WERI-Rb-1 (cell line): Measurements from ENCODE around the gene ADAM12.

ENCODE experiments used
- DNase-seq: peaks from one replicate; pipeline ENCODE4 v3.0.0-alpha.2; 2020
- H3K27ac ChIP-seq: fragments of 250-450 bp; sonication (Bioruptor Pico); 2 replicates; pipeline ENCODE4 v1.5.1; 2020; ENCODE audit warnings: mild to moderate bottlenecking, moderate library complexity
- H3K27me3 ChIP-seq: fragments of 250-450 bp; sonication (Bioruptor Pico); 2 replicates; pipeline ENCODE4 v1.5.1; 2021; ENCODE audit warnings: mild to moderate bottlenecking, low read depth, moderate library complexity; ENCODE audit not compliant: insufficient read depth, severe bottlenecking
- H3K36me3 ChIP-seq: fragments of 250-450 bp; sonication (Bioruptor Pico); 2 replicates; pipeline ENCODE4 v1.5.1; 2020; ENCODE audit warnings: mild to moderate bottlenecking, moderate library complexity
- H3K4me3 ChIP-seq: 2 replicates; pipeline ENCODE4 v1.5.1; 2011; ENCODE audit warnings: low read depth, mild to moderate bottlenecking, control low read depth, low read length
- H3K9me3 ChIP-seq: fragments of 250-450 bp; sonication (Bioruptor Pico); 2 replicates; pipeline ENCODE4 v1.5.1; 2021; ENCODE audit warnings: mild to moderate bottlenecking, moderate library complexity; ENCODE audit not compliant: severe bottlenecking
- TF ChIP-seq, protein P1 (sequence below): IDR thresholded peaks from 2 replicates; pipeline ENCODE4 v1.5.1; 2011; ENCODE audit warnings: low read depth, mild to moderate bottlenecking, control low read depth, inconsistent platforms, low read length

Gene ADAM12

DNA sequence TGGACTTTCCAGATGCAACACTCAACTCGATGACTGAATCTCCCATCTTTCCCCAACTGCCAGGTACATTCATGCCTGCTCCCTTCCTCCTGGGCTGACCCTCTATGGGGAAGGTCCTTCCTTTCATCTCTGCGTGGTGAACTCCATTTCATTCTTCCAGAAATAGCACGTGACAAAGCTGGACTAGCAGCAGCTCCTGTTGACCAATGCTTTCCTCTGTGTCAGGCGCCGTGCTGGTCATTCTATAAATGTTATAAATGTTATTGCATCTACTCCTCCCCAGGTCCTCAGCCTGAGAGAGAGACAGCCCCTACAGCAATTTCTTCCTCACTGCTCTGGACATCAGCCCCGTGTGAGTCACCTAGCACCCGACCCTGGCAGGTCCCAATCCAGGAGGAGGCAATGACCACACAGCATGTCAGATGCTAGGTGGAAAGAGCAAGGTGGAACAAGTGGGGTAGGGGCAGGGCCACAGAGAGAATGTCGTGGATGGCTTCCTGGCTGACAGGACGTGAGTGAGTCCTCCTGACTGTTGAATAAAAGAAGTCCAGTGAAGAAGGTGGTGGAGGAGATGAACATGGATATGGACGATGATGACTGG, 178.1 kb downstream of the ADAM12 start:
- H3K27ac ChIP-seq, result no peak overlapping the region
- DNase-seq, result no peak
- H3K4me3 ChIP-seq, result no peak overlapping the region
- no peaks in the 10 kb centered on the region for H3K9me3 ChIP-seq
- no peaks in the 10 kb centered on the region for H3K36me3 ChIP-seq
- TF ChIP-seq, protein P1, sequence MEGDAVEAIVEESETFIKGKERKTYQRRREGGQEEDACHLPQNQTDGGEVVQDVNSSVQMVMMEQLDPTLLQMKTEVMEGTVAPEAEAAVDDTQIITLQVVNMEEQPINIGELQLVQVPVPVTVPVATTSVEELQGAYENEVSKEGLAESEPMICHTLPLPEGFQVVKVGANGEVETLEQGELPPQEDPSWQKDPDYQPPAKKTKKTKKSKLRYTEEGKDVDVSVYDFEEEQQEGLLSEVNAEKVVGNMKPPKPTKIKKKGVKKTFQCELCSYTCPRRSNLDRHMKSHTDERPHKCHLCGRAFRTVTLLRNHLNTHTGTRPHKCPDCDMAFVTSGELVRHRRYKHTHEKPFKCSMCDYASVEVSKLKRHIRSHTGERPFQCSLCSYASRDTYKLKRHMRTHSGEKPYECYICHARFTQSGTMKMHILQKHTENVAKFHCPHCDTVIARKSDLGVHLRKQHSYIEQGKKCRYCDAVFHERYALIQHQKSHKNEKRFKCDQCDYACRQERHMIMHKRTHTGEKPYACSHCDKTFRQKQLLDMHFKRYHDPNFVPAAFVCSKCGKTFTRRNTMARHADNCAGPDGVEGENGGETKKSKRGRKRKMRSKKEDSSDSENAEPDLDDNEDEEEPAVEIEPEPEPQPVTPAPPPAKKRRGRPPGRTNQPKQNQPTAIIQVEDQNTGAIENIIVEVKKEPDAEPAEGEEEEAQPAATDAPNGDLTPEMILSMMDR, result no peak
- H3K27me3 ChIP-seq, result no peaks in the 10 kb centered on the region

DNA sequence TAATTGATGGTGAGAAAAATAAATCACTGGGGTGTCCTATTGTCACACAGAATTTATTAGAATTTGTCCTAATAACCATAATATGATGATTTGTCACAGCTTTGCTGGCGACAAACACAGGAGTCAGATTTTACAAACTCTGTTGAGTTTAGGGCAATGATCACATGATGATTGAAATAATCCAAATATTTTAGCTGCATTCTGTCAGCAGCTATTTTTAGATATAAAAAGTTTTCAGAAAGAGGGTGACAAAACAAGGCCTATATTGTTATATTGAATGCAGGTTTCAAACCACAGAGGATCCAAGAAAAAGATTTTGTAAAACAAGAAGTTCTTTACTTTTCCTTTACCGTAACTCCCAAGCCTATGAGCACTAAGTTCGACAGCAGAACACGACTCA, 178.8 kb downstream of the ADAM12 start:
- DNase-seq, result no peak
- Histone ChIP-seq H3K9me3 (no peaks in the 10 kb centered on the region), H3K27ac (no peak overlapping the region), H3K4me3 (no peak overlapping the region), H3K36me3 (no peaks in the 10 kb centered on the region), H3K27me3 (no peaks in the 10 kb centered on the region)
- TF ChIP-seq, protein P1, result no peak

- DNase-seq, result no peak
- Histone ChIP-seq H3K36me3 (no peaks in the 10 kb centered on the region), H3K9me3 (no peaks in the 10 kb centered on the region), H3K27me3 (no peaks in the 10 kb centered on the region), H3K27ac (no peak overlapping the region), H3K4me3 (no peak overlapping the region)
- TF ChIP-seq, protein P1, result no peak
Measured at GRCh38 chr10:126208726-126209302, 179.5 kb downstream of the ADAM12 start.

GRCh38 chr10:126207851-126208250, 180.4 kb downstream of the ADAM12 start:
- DNase-seq, result no peak
- H3K27ac ChIP-seq, result no peak overlapping the region
- TF ChIP-seq, protein P1, result no peak

GRCh38 chr10:126207313-126207771, 180.9 kb downstream of the ADAM12 start:
- H3K9me3 ChIP-seq, result no peaks in the 10 kb centered on the region
- no peak overlapping the region for H3K4me3 ChIP-seq
- H3K27me3 ChIP-seq, result no peaks in the 10 kb centered on the region
- H3K36me3 ChIP-seq, result no peaks in the 10 kb centered on the region
- no peak overlapping the region for H3K27ac ChIP-seq
- TF ChIP-seq, protein P1, result no peak
- no peak for DNase-seq

More at GRCh38 chr10:126207851-126208250, 180.4 kb downstream of the ADAM12 start:
- H3K27me3 ChIP-seq, result no peaks in the 10 kb centered on the region
- H3K36me3 ChIP-seq, result no peaks in the 10 kb centered on the region
- no peaks in the 10 kb centered on the region for H3K9me3 ChIP-seq
- H3K4me3 ChIP-seq, result no peak overlapping the region
